ENCODE data around the gene AP2S1. TPM values are rescaled to one million over a fixed set of nuclear protein-coding genes. Genes with fewer than 3 reads are reported as not detected.
"Not testable (repeated sequence)": the region's sequence is repeated elsewhere in the genome, so short reads cannot be mapped to it uniquely, and the experiment has no call there.

AP2S1 gene
- total and polyA plus RNA-seq, 12 donors, result 68.7 to 192 (median 80.7) TPM

- ATAC-seq (no peak), DNase-seq (no peak)
- Histone ChIP-seq H3K4me1 (peaks cover 0 to 22% (median 6%) of the 10 kb centered on the region in 9 donors), H3K36me3 (peaks cover 0 to 15% (median 0%) of the 10 kb centered on the region in 9 donors), H3K9me3 (no peaks in the 10 kb centered on the region), H3K27ac (no peak overlapping the region), H3K4me3 (no peak overlapping the region), H3K27me3 (no peaks in the 10 kb centered on the region)
- 74 to 85% methylated on average over 4 of the region's 4 CpGs for WGBS, 2 donors
- TF ChIP-seq, protein P1, sequence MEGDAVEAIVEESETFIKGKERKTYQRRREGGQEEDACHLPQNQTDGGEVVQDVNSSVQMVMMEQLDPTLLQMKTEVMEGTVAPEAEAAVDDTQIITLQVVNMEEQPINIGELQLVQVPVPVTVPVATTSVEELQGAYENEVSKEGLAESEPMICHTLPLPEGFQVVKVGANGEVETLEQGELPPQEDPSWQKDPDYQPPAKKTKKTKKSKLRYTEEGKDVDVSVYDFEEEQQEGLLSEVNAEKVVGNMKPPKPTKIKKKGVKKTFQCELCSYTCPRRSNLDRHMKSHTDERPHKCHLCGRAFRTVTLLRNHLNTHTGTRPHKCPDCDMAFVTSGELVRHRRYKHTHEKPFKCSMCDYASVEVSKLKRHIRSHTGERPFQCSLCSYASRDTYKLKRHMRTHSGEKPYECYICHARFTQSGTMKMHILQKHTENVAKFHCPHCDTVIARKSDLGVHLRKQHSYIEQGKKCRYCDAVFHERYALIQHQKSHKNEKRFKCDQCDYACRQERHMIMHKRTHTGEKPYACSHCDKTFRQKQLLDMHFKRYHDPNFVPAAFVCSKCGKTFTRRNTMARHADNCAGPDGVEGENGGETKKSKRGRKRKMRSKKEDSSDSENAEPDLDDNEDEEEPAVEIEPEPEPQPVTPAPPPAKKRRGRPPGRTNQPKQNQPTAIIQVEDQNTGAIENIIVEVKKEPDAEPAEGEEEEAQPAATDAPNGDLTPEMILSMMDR (IDR thresholded peaks at IDR 0.05), result no peak
- intact Hi-C loops (cut with DNase I), result no loop called here
Observed at GRCh38 chr19:46875234-46875633, 24.6 kb upstream of the AP2S1 start.

GRCh38 chr19:46872967-46873366 lies 22.3 kb upstream of the AP2S1 start:
- DNase-seq (no peak), ATAC-seq (no peak)
- intact Hi-C loops (cut with DNase I), result no loop called here
- Histone ChIP-seq H3K4me1 (peaks cover 0 to 29% (median 5%) of the 10 kb centered on the region in 9 donors), H3K36me3 (peaks cover 0 to 15% (median 0%) of the 10 kb centered on the region in 9 donors), H3K9me3 (no peaks in the 10 kb centered on the region), H3K4me3 (no peak overlapping the region), H3K27me3 (no peaks in the 10 kb centered on the region), H3K27ac (no peak overlapping the region)
- 85 to 86% methylated on average over 4 of the region's 4 CpGs for WGBS, 2 donors
- TF ChIP-seq, protein P1 (IDR thresholded peaks at IDR 0.05), result no peak

GRCh38 chr19:46871173-46871572 lies 20.5 kb upstream of the AP2S1 start:
- Histone ChIP-seq H3K4me1 (peaks cover 0 to 47% (median 23%) of the 10 kb centered on the region in 9 donors), H3K36me3 (peaks cover 0 to 15% (median 0%) of the 10 kb centered on the region in 9 donors)
- H3K27ac ChIP-seq; DNase-seq; ATAC-seq; H3K27me3 ChIP-seq; H3K9me3 ChIP-seq; intact Hi-C loops (cut with DNase I); H3K4me3 ChIP-seq: not testable (repeated sequence)
- 87 to 94% methylated on average over 5 of the region's 5 CpGs for WGBS, 2 donors

DNA sequence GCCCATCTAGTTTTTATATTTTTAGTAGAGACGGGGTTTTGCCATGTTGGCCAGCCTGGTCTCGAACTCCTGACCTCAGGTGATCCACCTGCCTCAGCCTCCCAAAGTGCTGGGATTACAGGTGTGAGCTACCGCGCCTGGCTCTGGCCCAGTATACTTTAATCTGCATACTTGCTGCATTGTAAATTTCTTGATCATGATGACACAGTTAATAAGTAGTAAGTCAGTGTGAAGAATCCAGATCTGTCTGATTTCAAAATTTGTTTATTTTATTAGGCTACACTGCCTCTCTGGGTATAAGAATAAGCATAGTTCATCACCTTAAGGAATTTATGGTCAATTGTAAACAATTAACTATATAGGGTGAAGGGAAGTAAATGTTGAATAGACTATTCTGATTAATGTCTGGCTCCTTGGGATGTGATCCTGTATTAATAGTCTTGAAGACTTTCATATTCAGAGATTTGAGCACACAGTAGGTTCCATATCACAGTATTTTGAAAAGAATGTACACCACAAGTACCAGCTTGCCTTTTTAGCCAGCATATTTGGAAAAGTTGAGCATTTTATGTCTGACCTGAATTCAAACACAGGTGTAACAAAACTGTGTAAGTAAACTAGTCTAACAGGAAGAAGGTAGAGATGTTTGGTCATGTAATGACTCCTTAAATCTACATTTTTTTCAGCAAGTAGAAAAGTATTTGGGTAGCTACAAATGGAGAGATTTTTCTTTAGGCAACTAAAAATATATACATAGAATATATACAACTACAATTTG lies 17.6 kb upstream of the AP2S1 start:
- Histone ChIP-seq H3K27me3 (no peaks in the 10 kb centered on the region), H3K4me3 (no peak overlapping the region), H3K36me3 (no peaks in the 10 kb centered on the region), H3K27ac (no peak overlapping the region), H3K4me1 (peaks cover 4 to 71% (median 51%) of the 10 kb centered on the region in 9 donors), H3K9me3 (no peaks in the 10 kb centered on the region)
- intact Hi-C loops (cut with DNase I), result loop anchor here in 5 of 10 donors (5.0 to 10.0 kb wide), 3 partner anchors 44 to 57 kb away; no protein-coding TSS in a partner anchor
- 93 to 95% methylated on average over 4 of the region's 4 CpGs for WGBS, 2 donors
- ATAC-seq (no peak), DNase-seq (no peak)
- TF ChIP-seq, protein P1 (IDR thresholded peaks at IDR 0.05), result no peak

DNA sequence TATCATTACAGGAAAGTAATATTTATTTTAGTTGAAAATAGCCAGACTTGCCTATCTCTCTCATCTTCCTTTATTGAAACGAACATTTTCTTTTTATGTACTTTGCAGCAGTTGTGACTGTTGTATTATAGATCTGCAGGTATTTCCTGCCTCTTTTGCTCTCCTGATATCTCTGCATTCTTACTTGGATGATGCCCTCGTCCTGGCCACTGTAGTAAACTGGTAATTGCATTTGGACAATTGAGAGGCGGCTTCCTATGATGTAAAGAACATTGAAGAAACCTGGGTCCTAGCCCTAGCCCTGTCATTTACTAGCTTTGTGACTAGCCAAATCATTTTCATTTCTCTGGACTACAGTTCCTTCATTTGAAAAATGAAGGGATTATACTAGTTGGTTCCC lies 16.5 kb upstream of the AP2S1 start:
- H3K9me3 ChIP-seq, result no peaks in the 10 kb centered on the region
- WGBS, 2 donors, result 39 to 46% methylated on average over 3 of the region's 3 CpGs
- no peak for DNase-seq
- H3K4me3 ChIP-seq, result no peak overlapping the region
- peaks cover 11 to 82% (median 61%) of the 10 kb centered on the region in 9 donors for H3K4me1 ChIP-seq
- TF ChIP-seq, protein P1 (IDR thresholded peaks at IDR 0.05), result no peak
- intact Hi-C loops (cut with DNase I), result loop anchor here in 5 of 10 donors (5.0 to 10.0 kb wide), 3 partner anchors 45 to 58 kb away; no protein-coding TSS in a partner anchor
- no peaks in the 10 kb centered on the region for H3K36me3 ChIP-seq
- H3K27ac ChIP-seq, result peak overlapping the region in 6 of 10 donors; percentile 9 to 61 (median 42)
- H3K27me3 ChIP-seq, result no peaks in the 10 kb centered on the region
- no peak for ATAC-seq

All from heart right ventricle (tissue), 16 donors.